Measurements from ENCODE around the gene TMEM178A. TPM values are rescaled to one million over a fixed set of nuclear protein-coding genes. Genes with fewer than 3 reads are reported as not detected.
A peak's percentile ranks its signal among the peaks of the same experiment; 100 is the strongest.

The TMEM178A gene
- total and polyA plus RNA-seq, 7 donors, result 0.10 to 1.6 (median 0.46) TPM

GRCh38 chr2:39717067-39717466 is 51.4 kb downstream of the TMEM178A start:
- peaks cover 10% of the 10 kb centered on the region for H3K4me1 ChIP-seq
- DNase-seq (no peak), ATAC-seq (peak in 1 of 4 donors; percentile 32)
- H3K4me3 ChIP-seq, result no peak overlapping the region
- TF ChIP-seq CTCF (IDR thresholded peaks at IDR 0.05), result no peak
- no peaks in the 10 kb centered on the region for H3K36me3 ChIP-seq (ENCODE audit: insufficient read depth in 1 of 2, low read depth in 1 of 2)
- intact Hi-C loops (cut with DNase I), result no loop called here
- H3K27me3 ChIP-seq (ENCODE audit: insufficient read depth in 3 of 3, low read length in 2 of 3), result no peaks in the 10 kb centered on the region
- 74 to 83% (median 75%) methylated on average over 12 of the region's 12 CpGs for WGBS, 3 donors
- H3K9me3 ChIP-seq, result no peaks in the 10 kb centered on the region
- no peak overlapping the region for H3K27ac ChIP-seq

GRCh38 chr2:39718483-39718882 is 52.8 kb downstream of the TMEM178A start:
- no peak overlapping the region for H3K4me3 ChIP-seq
- WGBS, 3 donors, result 85 to 95% (median 90%) methylated on average over 9 of the region's 9 CpGs
- DNase-seq (no peak), ATAC-seq (no peak)
- H3K36me3 ChIP-seq (ENCODE audit: insufficient read depth in 1 of 2, low read depth in 1 of 2), result no peaks in the 10 kb centered on the region
- no peak overlapping the region for H3K27ac ChIP-seq
- intact Hi-C loops (cut with DNase I), result no loop called here
- peaks cover 20% of the 10 kb centered on the region for H3K4me1 ChIP-seq
- no peak for TF ChIP-seq CTCF (IDR thresholded peaks at IDR 0.05)
- no peaks in the 10 kb centered on the region for H3K27me3 ChIP-seq (ENCODE audit: insufficient read depth in 3 of 3, low read length in 2 of 3)
- no peaks in the 10 kb centered on the region for H3K9me3 ChIP-seq

GRCh38 chr2:39719317-39719716 is 53.6 kb downstream of the TMEM178A start:
- WGBS, 3 donors, result 25 to 46% (median 32%) methylated on average over 8 of the region's 8 CpGs
- DNase-seq (peak in 1 of 2 donors; percentile 70), ATAC-seq (peak; percentile 18 to 74 (median 58))

GRCh38 chr2:39720970-39721369 is 55.3 kb downstream of the TMEM178A start:
- Histone ChIP-seq H3K9me3 (no peaks in the 10 kb centered on the region), H3K27me3 (ENCODE audit: insufficient read depth in 3 of 3, low read length in 2 of 3) (no peaks in the 10 kb centered on the region), H3K4me3 (no peak overlapping the region), H3K4me1 (peaks cover 30% of the 10 kb centered on the region), H3K36me3 (ENCODE audit: insufficient read depth in 1 of 2, low read depth in 1 of 2) (no peaks in the 10 kb centered on the region), H3K27ac (no peak overlapping the region)
- intact Hi-C loops (cut with DNase I), result loop anchor here (10.0 kb wide), 2 partner anchors 126 to 206 kb away; no protein-coding TSS in a partner anchor
- no peak for TF ChIP-seq CTCF (IDR thresholded peaks at IDR 0.05)
- 92 to 93% (median 92%) methylated on average over 2 of the region's 2 CpGs for WGBS, 3 donors
- ATAC-seq (no peak), DNase-seq (no peak)

More at GRCh38 chr2:39719317-39719716, 53.6 kb downstream of the TMEM178A start:
- intact Hi-C loops (cut with DNase I), result no loop called here
- Histone ChIP-seq H3K9me3 (no peaks in the 10 kb centered on the region), H3K4me1 (peaks cover 25% of the 10 kb centered on the region), H3K36me3 (ENCODE audit: insufficient read depth in 1 of 2, low read depth in 1 of 2) (no peaks in the 10 kb centered on the region), H3K27me3 (ENCODE audit: insufficient read depth in 3 of 3, low read length in 2 of 3) (no peaks in the 10 kb centered on the region), H3K4me3 (no peak overlapping the region), H3K27ac (no peak overlapping the region)
- no peak for TF ChIP-seq CTCF (IDR thresholded peaks at IDR 0.05)

- no peak for TF ChIP-seq CTCF (IDR thresholded peaks at IDR 0.05)
- WGBS, 3 donors, result 33 to 63% (median 34%) methylated on average over 2 of the region's 2 CpGs
- DNase-seq (no peak), ATAC-seq (peak; percentile 62 to 91 (median 74))
- Histone ChIP-seq H3K27me3 (ENCODE audit: insufficient read depth in 3 of 3, low read length in 2 of 3) (no peaks in the 10 kb centered on the region), H3K36me3 (ENCODE audit: insufficient read depth in 1 of 2, low read depth in 1 of 2) (no peaks in the 10 kb centered on the region), H3K9me3 (no peaks in the 10 kb centered on the region), H3K27ac (peak overlapping the region; percentile 26), H3K4me1 (peaks cover 30% of the 10 kb centered on the region), H3K4me3 (no peak overlapping the region)
- intact Hi-C loops (cut with DNase I), result loop anchor here (2.0 to 10.0 kb wide), 3 partner anchors 129 to 209 kb away; no protein-coding TSS in a partner anchor
Observed at GRCh38 chr2:39723497-39723896, 57.8 kb downstream of the TMEM178A start.
